ENCODE results near the gene RELT.

GRCh38 chr11:73405146-73405510 lies 28.9 kb downstream of the RELT start:
- TF ChIP-seq CTCF (IDR thresholded peaks at IDR 0.05 in 2 of 3, conservative IDR thresholded peaks at IDR 0.05 in 1 of 3; ENCODE audit: borderline replicate concordance in 1 of 3, insufficient read depth in 1 of 3, low read depth in 2 of 3, low read length in 2 of 3): no peak
- TF ChIP-seq EZH2 (IDR thresholded peaks at IDR 0.05): no peak
- TF ChIP-seq, protein P1, sequence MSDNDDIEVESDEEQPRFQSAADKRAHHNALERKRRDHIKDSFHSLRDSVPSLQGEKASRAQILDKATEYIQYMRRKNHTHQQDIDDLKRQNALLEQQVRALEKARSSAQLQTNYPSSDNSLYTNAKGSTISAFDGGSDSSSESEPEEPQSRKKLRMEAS (IDR thresholded peaks at IDR 0.05): no peak
- no peak for TF ChIP-seq ZFX (IDR thresholded peaks at IDR 0.05)
- TF ChIP-seq CEBPB (IDR thresholded peaks at IDR 0.05; ENCODE audit: low read depth): no peak
- no peak for TF ChIP-seq RAD21 (IDR thresholded peaks at IDR 0.05; ENCODE audit: low read depth)
- TF ChIP-seq EZH2phosphoT487 (IDR thresholded peaks at IDR 0.05; ENCODE audit: borderline replicate concordance): no peak
